Stimulated activated CD8-positive, alpha-beta memory T cell treated with anti-CD3 and anti-CD28 coated beads, Interleukin-15, amount 100 ng/mL, for 4 hours (primary cell): Measurements from ENCODE around the gene GPR89B.
"Not testable (repeated sequence)": the region's sequence is repeated elsewhere in the genome, so short reads cannot be mapped to it uniquely, and the experiment has no call there.

Experiments used
- DNase-seq, 2 donors: peaks; one replicate each; pipeline ENCODE4 v3.0.0-alpha.2; 2020; ENCODE audit warnings: low read depth in 2 of 2

Gene GPR89B

GRCh38 chr1:148032690-148033089 lies 104.5 kb downstream of the GPR89B start:
- DNase-seq, result not testable (repeated sequence)

GRCh38 chr1:148033147-148033546 lies 104.9 kb downstream of the GPR89B start:
- DNase-seq, result not testable (repeated sequence)

- not testable (repeated sequence) for DNase-seq
These were observed 109.7 kb downstream of the GPR89B start for GRCh38 chr1:148037850-148038461.

DNA sequence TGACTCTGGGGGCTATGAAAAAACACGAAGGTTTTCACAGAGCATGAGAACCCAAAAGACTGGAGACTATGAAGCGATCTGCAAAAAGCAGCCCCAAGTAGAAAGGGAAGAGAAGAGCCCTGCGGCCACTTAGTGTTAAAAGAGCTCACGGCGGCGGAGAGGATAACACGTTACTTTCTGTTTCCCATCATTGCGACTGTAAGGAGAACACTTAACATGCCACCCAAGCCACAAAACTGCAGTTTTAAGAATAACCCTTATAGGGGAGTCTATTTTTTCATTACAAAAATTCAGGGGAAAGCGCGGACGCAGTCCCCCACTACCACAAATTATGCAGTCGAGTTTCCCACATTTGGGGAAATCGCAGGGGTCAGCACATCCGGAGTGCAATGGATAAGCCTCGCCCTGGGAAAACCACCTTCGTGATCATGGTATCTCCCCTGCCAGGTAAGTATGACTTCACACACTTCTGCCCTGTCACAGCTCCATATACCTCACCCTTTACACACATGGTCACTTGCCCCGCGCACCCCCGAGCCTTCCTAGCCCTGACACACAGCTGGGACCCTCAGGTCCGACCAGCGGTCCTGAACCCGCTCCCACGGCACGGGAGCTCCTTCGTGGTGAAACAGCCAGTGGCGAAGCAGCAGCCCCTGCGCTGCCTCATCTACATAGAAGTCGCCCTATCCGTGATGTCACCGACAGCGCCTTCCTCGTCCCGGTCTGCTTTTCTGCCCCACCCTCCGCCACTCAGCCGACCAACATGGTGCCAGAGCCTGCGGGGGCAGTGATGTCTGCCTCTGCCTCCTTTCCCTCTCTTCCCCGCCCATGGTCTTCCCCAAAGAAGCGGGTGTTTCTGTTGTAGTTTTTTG lies 110.5 kb downstream of the GPR89B start:
- peak; percentile 19 to 44 for DNase-seq
